Sigmoid colon (tissue), 7 donors: ENCODE results near the gene R3HDM2. TPM values are rescaled to one million over a fixed set of nuclear protein-coding genes. Genes with fewer than 3 reads are reported as not detected.

Experiments
- DNase-seq: peaks from one replicate; pipeline ENCODE4 v3.0.0-alpha.2; 2019
- H3K27ac ChIP-seq, 4 donors: fragments of 200-600 bp; sonication (generic); one replicate each; pipeline ENCODE4 v1.5.1; 2016 to 2019; ENCODE audit warnings: mild to moderate bottlenecking in 1 of 4
- H3K27me3 ChIP-seq, 3 donors: fragments of 200-600 bp; sonication (generic); one replicate each; pipeline ENCODE4 v1.5.1; 2019; ENCODE audit warnings: mild to moderate bottlenecking in 1 of 3
- H3K36me3 ChIP-seq, 4 donors: fragments of 200-600 bp; sonication (generic); one replicate each; pipeline ENCODE4 v1.5.1; 2016 to 2019
- H3K4me1 ChIP-seq, 4 donors: fragments of 200-600 bp; sonication (generic); one replicate each; pipeline ENCODE4 v1.5.1; 2017 to 2019
- H3K4me3 ChIP-seq, 4 donors: fragments of 200-600 bp; sonication (generic); one replicate each; pipeline ENCODE4 v1.5.1; 2017 to 2019; ENCODE audit warnings: mild to moderate bottlenecking in 2 of 4, moderate library complexity in 1 of 4
- H3K9me3 ChIP-seq, 4 donors: fragments of 200-600 bp in 3 of 4; sonication (generic) in 3 of 4; one replicate each; pipeline versions ENCODE4 v1.5.1 to v1.6.1; 2013 to 2019
- EP300 ChIP-seq, 4 donors: sonication (generic); formaldehyde crosslinking; IDR thresholded peaks; one replicate each; pipeline ENCODE4 v1.6.1; 2017; ENCODE audit warnings: antibody characterized with exemption in 4 of 4
- POLR2A ChIP-seq, 2 donors: fragments of 450-650 bp; IDR thresholded peaks; one replicate each; pipeline ENCODE4 v1.6.1; 2016; ENCODE audit warnings: antibody characterized with exemption in 2 of 2, mild to moderate bottlenecking in 2 of 2, moderate library complexity in 2 of 2
- POLR2AphosphoS5 ChIP-seq, 4 donors: sonication (generic); formaldehyde crosslinking; IDR thresholded peaks; one replicate each; pipeline ENCODE4 v1.6.1; 2017; ENCODE audit warnings: antibody characterized with exemption in 4 of 4
- WGBS, 2 donors: extraction: QIAGEN DNeasy Blood & Tissue Kit; methylation state at CpG; one replicate each; pipeline ENCODE4 v1.1.7; 2013; 5-methylcytosine and 5-hydroxymethylcytosine counted together
- intact Hi-C: fragments of 100-400 bp; cut with DNase I; formaldehyde crosslinking; loops from one replicate; pipeline ENCODE4 v1.15.1; 2023
- polyA plus RNA-seq, 3 donors: library from polyadenylated mRNA; stranded (reverse); fragments of 200-250 nt; gene quantifications; one replicate each; pipeline ENCODE4 v1.2.3, GENCODE V29; 2013
- total RNA-seq, 4 donors: library from RNA; depleted of rRNA; stranded (reverse); fragments of >200 nt; gene quantifications; one replicate each; pipeline ENCODE4 v1.1.0, GENCODE V29; 2016
- TF ChIP-seq, protein P1 (sequence below), 4 experiments: fragments of 450-650 bp in 3 of 4; fragments of 200-600 bp in 1 of 4; IDR thresholded peaks; one replicate each; pipeline ENCODE4 v1.5.1; 2016 to 2019; ENCODE audit warnings: antibody characterized with exemption in 4 of 4, mild to moderate bottlenecking in 3 of 4, moderate library complexity in 2 of 4
- donor health status: healthy with polysubstance abuse.
- donor health status: Bipolar disorder and iron deficiency.
- donor health status: healthy.

The R3HDM2 gene
- total and polyA plus RNA-seq, 7 donors, result 10.9 to 37.7 (median 28.3) TPM

DNA sequence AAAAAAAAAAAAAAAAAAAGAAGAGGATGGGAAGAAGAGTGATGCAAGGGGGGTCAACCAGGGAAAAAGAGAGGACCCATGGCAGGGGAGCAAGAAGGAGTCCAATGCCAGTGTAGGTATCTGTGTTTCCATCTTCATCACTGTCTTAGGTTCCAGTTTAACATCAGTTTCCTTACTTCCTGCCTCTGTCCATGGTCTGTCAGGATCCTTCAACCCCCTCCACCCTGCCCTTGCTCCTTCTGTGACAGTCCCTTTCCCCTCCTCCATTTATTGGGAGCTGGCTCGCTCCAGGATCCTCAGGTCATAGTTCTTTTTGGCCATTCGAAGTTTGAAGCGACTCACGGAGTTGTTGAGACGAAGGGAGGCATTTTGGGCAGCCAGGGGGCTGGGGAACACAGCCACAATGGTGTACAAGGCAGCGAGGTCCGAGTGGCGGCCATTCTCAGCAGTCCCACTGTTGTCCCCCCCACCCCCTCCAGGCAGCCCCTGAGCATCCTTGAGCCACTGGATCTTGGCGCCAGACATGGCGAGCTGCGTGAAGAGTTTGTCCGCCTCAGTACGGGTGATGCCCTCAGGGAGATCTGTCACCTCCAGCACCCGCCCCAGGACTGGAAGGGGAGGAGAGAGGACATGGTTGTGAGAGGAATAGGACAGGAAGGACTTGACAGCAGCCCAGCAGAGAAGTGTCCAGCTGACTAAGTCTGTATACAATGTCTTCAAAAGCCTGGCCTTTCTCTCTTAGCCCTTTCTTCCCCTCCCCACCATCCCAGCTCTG, 176.2 kb downstream of the R3HDM2 start:
- Histone ChIP-seq H3K4me1 (peaks cover 0 to 1% (median 0%) of the 10 kb centered on the region in 4 donors), H3K9me3 (no peaks in the 10 kb centered on the region), H3K27ac (no peak overlapping the region), H3K4me3 (no peak overlapping the region), H3K27me3 (peaks cover 0 to 3% (median 0%) of the 10 kb centered on the region in 3 donors), H3K36me3 (peaks cover 11 to 55% (median 35%) of the 10 kb centered on the region in 4 donors)
- no peak for DNase-seq
- intact Hi-C loops, result no loop called here
- no peak for TF ChIP-seq POLR2A (IDR thresholded peaks at IDR 0.05)
- TF ChIP-seq, protein P1, sequence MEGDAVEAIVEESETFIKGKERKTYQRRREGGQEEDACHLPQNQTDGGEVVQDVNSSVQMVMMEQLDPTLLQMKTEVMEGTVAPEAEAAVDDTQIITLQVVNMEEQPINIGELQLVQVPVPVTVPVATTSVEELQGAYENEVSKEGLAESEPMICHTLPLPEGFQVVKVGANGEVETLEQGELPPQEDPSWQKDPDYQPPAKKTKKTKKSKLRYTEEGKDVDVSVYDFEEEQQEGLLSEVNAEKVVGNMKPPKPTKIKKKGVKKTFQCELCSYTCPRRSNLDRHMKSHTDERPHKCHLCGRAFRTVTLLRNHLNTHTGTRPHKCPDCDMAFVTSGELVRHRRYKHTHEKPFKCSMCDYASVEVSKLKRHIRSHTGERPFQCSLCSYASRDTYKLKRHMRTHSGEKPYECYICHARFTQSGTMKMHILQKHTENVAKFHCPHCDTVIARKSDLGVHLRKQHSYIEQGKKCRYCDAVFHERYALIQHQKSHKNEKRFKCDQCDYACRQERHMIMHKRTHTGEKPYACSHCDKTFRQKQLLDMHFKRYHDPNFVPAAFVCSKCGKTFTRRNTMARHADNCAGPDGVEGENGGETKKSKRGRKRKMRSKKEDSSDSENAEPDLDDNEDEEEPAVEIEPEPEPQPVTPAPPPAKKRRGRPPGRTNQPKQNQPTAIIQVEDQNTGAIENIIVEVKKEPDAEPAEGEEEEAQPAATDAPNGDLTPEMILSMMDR (IDR thresholded peaks at IDR 0.05), result no peak
- TF ChIP-seq EP300 (IDR thresholded peaks at IDR 0.05), result no peak
- TF ChIP-seq POLR2AphosphoS5 (IDR thresholded peaks at IDR 0.05), result no peak
- 94 to 95% methylated on average over 14 of the region's 14 CpGs for WGBS, 2 donors

DNA sequence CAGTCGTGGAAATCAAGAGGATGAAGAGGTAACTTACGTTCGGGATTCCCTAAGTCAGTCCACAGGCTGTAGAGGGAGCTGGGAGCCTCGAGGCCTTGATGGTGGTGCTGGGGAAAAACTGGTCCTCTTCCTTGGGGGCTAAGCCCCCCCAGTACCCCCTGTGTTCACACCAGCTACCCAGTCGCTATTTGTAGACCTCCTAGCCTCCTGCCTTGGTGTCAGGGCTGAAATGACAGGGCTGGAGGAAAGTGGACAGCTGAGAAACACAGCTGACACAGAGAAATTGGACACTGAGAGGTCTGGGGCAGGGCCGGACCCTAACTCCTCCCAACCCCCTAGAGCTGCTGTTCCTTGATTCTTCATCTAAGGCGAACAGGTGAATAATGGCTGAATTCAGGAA, 179.9 kb downstream of the R3HDM2 start, which contains the start of gene STAC3:
Gene STAC3 (minus strand): TSS at position 232 of the 400 bp plus-strand sequence. CDS start 1,551 bp downstream, outside the sequence.
- no peak for TF ChIP-seq EP300 (IDR thresholded peaks at IDR 0.05)
- H3K27me3 ChIP-seq, result peaks cover 0 to 17% (median 4%) of the 10 kb centered on the region in 3 donors
- no peaks in the 10 kb centered on the region for H3K9me3 ChIP-seq
- H3K36me3 ChIP-seq, result peaks cover 0 to 17% (median 8%) of the 10 kb centered on the region in 4 donors
- WGBS, 2 donors, result 81 to 85% methylated on average over 7 of the region's 7 CpGs
- no peaks in the 10 kb centered on the region for H3K4me1 ChIP-seq
- H3K27ac ChIP-seq, result no peak within 1 kb of the TSS
- no peak within 1 kb of the TSS for H3K4me3 ChIP-seq
- DNase-seq, result no peak
- intact Hi-C loops, result no loop called here

- no peak overlapping the region for H3K4me3 ChIP-seq
- H3K27me3 ChIP-seq, result peaks cover 0 to 20% (median 4%) of the 10 kb centered on the region in 3 donors
- no peaks in the 10 kb centered on the region for H3K9me3 ChIP-seq
- TF ChIP-seq POLR2AphosphoS5 (IDR thresholded peaks at IDR 0.05) (no peak), POLR2A (IDR thresholded peaks at IDR 0.05) (no peak), EP300 (IDR thresholded peaks at IDR 0.05) (no peak)
- TF ChIP-seq, protein P1 (IDR thresholded peaks at IDR 0.05), result no peak
- no peak for DNase-seq
- H3K4me1 ChIP-seq, result no peaks in the 10 kb centered on the region
- no peak overlapping the region for H3K27ac ChIP-seq
- peaks cover 0 to 13% (median 4%) of the 10 kb centered on the region in 4 donors for H3K36me3 ChIP-seq
- 90 to 93% methylated on average over 3 of the region's 3 CpGs for WGBS, 2 donors
- intact Hi-C loops, result no loop called here
These were observed 180.3 kb downstream of the R3HDM2 start for GRCh38 chr12:57250541-57250940.

GRCh38 chr12:57248934-57249742, 181.7 kb downstream of the R3HDM2 start:
- DNase-seq, result no peak
- Histone ChIP-seq H3K27ac (no peak overlapping the region), H3K27me3 (peaks cover 6 to 31% (median 14%) of the 10 kb centered on the region in 3 donors), H3K36me3 (no peaks in the 10 kb centered on the region), H3K9me3 (no peaks in the 10 kb centered on the region), H3K4me3 (no peak overlapping the region), H3K4me1 (no peaks in the 10 kb centered on the region)
- 71 to 85% methylated on average over 7 of the region's 7 CpGs for WGBS, 2 donors
- intact Hi-C loops, result no loop called here
- no peak for TF ChIP-seq POLR2AphosphoS5 (IDR thresholded peaks at IDR 0.05)
- TF ChIP-seq, protein P1 (IDR thresholded peaks at IDR 0.05), result no peak
- no peak for TF ChIP-seq EP300 (IDR thresholded peaks at IDR 0.05)
- no peak for TF ChIP-seq POLR2A (IDR thresholded peaks at IDR 0.05)

DNA sequence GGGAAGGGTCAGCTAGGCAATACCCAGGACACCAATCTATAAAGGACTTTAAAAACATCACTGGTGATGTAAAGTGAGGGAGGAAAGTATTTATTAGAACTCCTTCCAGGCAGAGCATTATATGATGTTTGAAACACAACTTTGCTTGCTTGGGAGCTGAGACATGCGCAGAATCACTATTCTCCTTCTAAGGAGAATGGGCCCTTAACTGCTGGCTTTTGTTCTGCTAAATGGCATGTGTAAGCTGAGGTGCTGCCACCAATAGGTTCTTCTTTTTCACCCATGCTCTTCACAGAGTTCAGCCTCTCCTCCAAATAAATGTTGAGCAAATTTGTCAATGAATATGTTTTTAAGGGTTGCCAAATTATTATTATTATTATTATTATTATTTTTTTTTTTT, 183.8 kb downstream of the R3HDM2 start:
- intact Hi-C loops, result no loop called here
- TF ChIP-seq POLR2AphosphoS5 (IDR thresholded peaks at IDR 0.05), result no peak
- TF ChIP-seq EP300 (IDR thresholded peaks at IDR 0.05), result no peak
- TF ChIP-seq, protein P1 (IDR thresholded peaks at IDR 0.05), result no peak
- TF ChIP-seq POLR2A (IDR thresholded peaks at IDR 0.05), result no peak

More for the DNA sequence above, 183.8 kb downstream of the R3HDM2 start:
- DNase-seq, result no peak
- WGBS, 2 donors, result 98 to 100% methylated on average over 1 of the region's 1 CpG
- no peak overlapping the region for H3K4me3 ChIP-seq
- no peak overlapping the region for H3K27ac ChIP-seq
- H3K27me3 ChIP-seq, result peaks cover 23 to 52% (median 35%) of the 10 kb centered on the region in 3 donors
- H3K4me1 ChIP-seq, result peaks cover 0 to 21% (median 18%) of the 10 kb centered on the region in 4 donors
- no peaks in the 10 kb centered on the region for H3K9me3 ChIP-seq
- H3K36me3 ChIP-seq, result no peaks in the 10 kb centered on the region
